Measurements from ENCODE around the gene FKBP9.

GRCh38 chr7:32916006-32916405, 41.2 kb upstream of the FKBP9 start:
- TF ChIP-seq, protein P1, sequence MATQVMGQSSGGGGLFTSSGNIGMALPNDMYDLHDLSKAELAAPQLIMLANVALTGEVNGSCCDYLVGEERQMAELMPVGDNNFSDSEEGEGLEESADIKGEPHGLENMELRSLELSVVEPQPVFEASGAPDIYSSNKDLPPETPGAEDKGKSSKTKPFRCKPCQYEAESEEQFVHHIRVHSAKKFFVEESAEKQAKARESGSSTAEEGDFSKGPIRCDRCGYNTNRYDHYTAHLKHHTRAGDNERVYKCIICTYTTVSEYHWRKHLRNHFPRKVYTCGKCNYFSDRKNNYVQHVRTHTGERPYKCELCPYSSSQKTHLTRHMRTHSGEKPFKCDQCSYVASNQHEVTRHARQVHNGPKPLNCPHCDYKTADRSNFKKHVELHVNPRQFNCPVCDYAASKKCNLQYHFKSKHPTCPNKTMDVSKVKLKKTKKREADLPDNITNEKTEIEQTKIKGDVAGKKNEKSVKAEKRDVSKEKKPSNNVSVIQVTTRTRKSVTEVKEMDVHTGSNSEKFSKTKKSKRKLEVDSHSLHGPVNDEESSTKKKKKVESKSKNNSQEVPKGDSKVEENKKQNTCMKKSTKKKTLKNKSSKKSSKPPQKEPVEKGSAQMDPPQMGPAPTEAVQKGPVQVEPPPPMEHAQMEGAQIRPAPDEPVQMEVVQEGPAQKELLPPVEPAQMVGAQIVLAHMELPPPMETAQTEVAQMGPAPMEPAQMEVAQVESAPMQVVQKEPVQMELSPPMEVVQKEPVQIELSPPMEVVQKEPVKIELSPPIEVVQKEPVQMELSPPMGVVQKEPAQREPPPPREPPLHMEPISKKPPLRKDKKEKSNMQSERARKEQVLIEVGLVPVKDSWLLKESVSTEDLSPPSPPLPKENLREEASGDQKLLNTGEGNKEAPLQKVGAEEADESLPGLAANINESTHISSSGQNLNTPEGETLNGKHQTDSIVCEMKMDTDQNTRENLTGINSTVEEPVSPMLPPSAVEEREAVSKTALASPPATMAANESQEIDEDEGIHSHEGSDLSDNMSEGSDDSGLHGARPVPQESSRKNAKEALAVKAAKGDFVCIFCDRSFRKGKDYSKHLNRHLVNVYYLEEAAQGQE (IDR thresholded peaks at IDR 0.05) = no peak
- TF ChIP-seq SMC3 (IDR thresholded peaks at IDR 0.05) (no peak), MAFK (IDR thresholded peaks at IDR 0.05; ENCODE audit: partially characterized antibody) (no peak), HDAC2 (IDR thresholded peaks at IDR 0.05) (no peak), PBX3 (IDR thresholded peaks at IDR 0.05) (no peak), KDM5A (IDR thresholded peaks at IDR 0.05) (no peak), EP300 (IDR thresholded peaks at IDR 0.05) (no peak), RAD21 (conservative IDR thresholded peaks at IDR 0.05 in 1 of 2, IDR thresholded peaks at IDR 0.05 in 1 of 2) (no peak), POLR2A (IDR thresholded peaks at IDR 0.05; ENCODE audit: low read length) (no peak), RCOR1 (IDR thresholded peaks at IDR 0.05; ENCODE audit: low read depth, low read length) (no peak), ESRRA (IDR thresholded peaks at IDR 0.05; ENCODE audit: borderline replicate concordance, low read length) (no peak), JUN (IDR thresholded peaks at IDR 0.05) (no peak)
- TF ChIP-seq, protein P2, sequence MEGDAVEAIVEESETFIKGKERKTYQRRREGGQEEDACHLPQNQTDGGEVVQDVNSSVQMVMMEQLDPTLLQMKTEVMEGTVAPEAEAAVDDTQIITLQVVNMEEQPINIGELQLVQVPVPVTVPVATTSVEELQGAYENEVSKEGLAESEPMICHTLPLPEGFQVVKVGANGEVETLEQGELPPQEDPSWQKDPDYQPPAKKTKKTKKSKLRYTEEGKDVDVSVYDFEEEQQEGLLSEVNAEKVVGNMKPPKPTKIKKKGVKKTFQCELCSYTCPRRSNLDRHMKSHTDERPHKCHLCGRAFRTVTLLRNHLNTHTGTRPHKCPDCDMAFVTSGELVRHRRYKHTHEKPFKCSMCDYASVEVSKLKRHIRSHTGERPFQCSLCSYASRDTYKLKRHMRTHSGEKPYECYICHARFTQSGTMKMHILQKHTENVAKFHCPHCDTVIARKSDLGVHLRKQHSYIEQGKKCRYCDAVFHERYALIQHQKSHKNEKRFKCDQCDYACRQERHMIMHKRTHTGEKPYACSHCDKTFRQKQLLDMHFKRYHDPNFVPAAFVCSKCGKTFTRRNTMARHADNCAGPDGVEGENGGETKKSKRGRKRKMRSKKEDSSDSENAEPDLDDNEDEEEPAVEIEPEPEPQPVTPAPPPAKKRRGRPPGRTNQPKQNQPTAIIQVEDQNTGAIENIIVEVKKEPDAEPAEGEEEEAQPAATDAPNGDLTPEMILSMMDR (IDR thresholded peaks at IDR 0.05) = no peak
